MG63 (cell line): ENCODE measurements around the gene PRSS38. TPM values are rescaled to one million over a fixed set of nuclear protein-coding genes. Genes with fewer than 3 reads are reported as not detected.

Experiments used
- DNase-seq: peaks from one replicate; pipeline ENCODE4 v3.0.0-alpha.2; 2020
- H3K27me3 ChIP-seq: fragments of 250-450 bp; sonication (Bioruptor Pico); 2 replicates; pipeline ENCODE4 v1.5.1; 2020; ENCODE audit warnings: mild to moderate bottlenecking, moderate library complexity
- H3K36me3 ChIP-seq: fragments of 250-450 bp; sonication (Bioruptor Pico); 2 replicates; pipeline ENCODE4 v1.5.1; 2020; ENCODE audit warnings: mild to moderate bottlenecking, moderate library complexity
- H3K4me3 ChIP-seq: fragments of 250-450 bp; sonication (Bioruptor Pico); 2 replicates; pipeline ENCODE4 v1.5.1; 2020; ENCODE audit warnings: mild to moderate bottlenecking, moderate library complexity
- H3K9me3 ChIP-seq: fragments of 250-450 bp; sonication (Bioruptor Pico); 2 replicates; pipeline ENCODE4 v1.5.1; 2020; ENCODE audit warnings: mild to moderate bottlenecking, moderate library complexity
- total RNA-seq: library from RNA; depleted of rRNA; stranded (reverse); fragments of >200 nt; shearing (Covaris generic); gene quantifications from 2 replicates; pipeline ENCODE4 v1.2.3, GENCODE V29; 2014; ENCODE audit warnings: low replicate concordance

PRSS38 gene
- total RNA-seq, 1 experiment from 2014 or later = not detected

GRCh38 chr1:227775841-227776240 is 39.6 kb upstream of the PRSS38 start:
- no peak overlapping the region for H3K4me3 ChIP-seq
- no peak for DNase-seq
- H3K36me3 ChIP-seq = peaks cover 21% of the 10 kb centered on the region

DNA sequence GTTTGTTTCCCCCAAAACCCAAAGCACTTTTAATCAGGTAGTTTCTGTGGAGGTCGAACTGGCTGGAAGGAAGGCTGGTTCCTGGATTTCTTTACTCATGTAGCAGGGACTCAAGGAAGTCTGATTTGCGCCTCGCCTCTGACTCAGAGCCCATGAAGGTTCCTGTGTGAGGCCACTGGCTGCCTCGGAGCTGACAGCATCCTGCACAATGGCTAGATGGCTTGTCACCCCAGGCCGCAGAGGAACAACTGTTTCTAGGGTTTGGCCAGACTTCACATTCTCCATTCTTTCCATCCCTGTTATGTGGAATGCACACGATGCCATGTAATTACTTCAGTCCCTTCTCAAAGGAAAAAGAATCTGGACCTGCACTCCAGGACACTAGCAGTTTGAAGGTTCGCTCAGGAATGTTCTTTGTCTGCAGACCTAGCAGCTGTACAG is 39.1 kb upstream of the PRSS38 start:
- H3K4me3 ChIP-seq = no peak overlapping the region
- peaks cover 21% of the 10 kb centered on the region for H3K36me3 ChIP-seq
- DNase-seq = peak; percentile 37
- H3K27me3 ChIP-seq = no peaks in the 10 kb centered on the region
- H3K9me3 ChIP-seq = no peaks in the 10 kb centered on the region

More at GRCh38 chr1:227775841-227776240, 39.6 kb upstream of the PRSS38 start:
- Histone ChIP-seq H3K27me3 (no peaks in the 10 kb centered on the region), H3K9me3 (no peaks in the 10 kb centered on the region)

DNA sequence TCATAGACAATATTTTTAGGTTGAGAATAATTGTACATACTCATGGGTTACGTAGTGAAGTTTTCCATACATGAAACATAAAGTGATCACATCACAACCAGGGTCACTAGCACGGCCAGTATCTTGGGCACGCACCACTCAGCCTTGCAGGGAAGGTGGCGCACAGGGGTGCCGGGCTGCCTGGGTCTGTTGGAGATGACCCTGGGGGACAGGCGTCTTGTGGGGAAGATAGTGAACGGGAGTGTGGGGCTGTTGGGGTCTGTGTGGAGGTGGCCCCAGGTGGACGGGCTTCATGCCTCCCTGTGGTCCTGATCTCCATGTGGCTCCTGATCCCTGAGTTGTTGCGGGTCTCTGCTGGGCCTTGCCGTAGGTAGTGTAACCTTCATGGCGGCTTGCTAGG is 38.3 kb upstream of the PRSS38 start:
- DNase-seq = no peak
- no peaks in the 10 kb centered on the region for H3K27me3 ChIP-seq
- H3K36me3 ChIP-seq = peaks cover 22% of the 10 kb centered on the region
- no peak overlapping the region for H3K4me3 ChIP-seq
- no peaks in the 10 kb centered on the region for H3K9me3 ChIP-seq

GRCh38 chr1:227777646-227778045 is 37.8 kb upstream of the PRSS38 start:
- peaks cover 24% of the 10 kb centered on the region for H3K36me3 ChIP-seq
- no peaks in the 10 kb centered on the region for H3K27me3 ChIP-seq
- no peaks in the 10 kb centered on the region for H3K9me3 ChIP-seq
- H3K4me3 ChIP-seq = no peak overlapping the region
- DNase-seq = no peak

- Histone ChIP-seq H3K4me3 (no peak overlapping the region), H3K36me3 (peaks cover 24% of the 10 kb centered on the region), H3K9me3 (no peaks in the 10 kb centered on the region), H3K27me3 (no peaks in the 10 kb centered on the region)
- peak; percentile 93 for DNase-seq
Measured at GRCh38 chr1:227778401-227778947, 37.0 kb upstream of the PRSS38 start.

GRCh38 chr1:227779021-227779441 is 36.4 kb upstream of the PRSS38 start:
- no peak overlapping the region for H3K4me3 ChIP-seq
- no peak for DNase-seq
- H3K36me3 ChIP-seq = peaks cover 24% of the 10 kb centered on the region
- H3K27me3 ChIP-seq = no peaks in the 10 kb centered on the region
- no peaks in the 10 kb centered on the region for H3K9me3 ChIP-seq

DNA sequence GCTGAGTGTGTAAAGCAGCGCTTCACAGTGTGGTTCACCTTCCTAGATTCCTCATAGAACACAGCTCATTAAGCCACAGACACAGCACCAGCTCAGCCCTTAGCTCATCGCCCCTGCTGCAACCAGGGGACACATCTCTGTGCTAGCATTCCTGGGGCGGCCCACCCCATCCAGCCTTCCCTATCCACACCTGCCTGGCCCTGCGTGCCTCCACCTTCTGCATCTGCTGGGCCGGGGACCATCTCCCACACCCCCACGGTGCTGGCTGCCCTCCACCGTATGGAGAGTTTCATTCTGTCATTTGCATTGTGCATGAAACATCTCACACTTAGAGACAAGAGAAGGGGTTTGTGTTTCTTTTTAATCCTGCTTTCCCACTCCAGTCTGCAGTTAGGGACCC is 35.8 kb upstream of the PRSS38 start:
- no peaks in the 10 kb centered on the region for H3K9me3 ChIP-seq
- H3K4me3 ChIP-seq = no peak overlapping the region
- DNase-seq = no peak
- peaks cover 24% of the 10 kb centered on the region for H3K36me3 ChIP-seq
- no peaks in the 10 kb centered on the region for H3K27me3 ChIP-seq

DNA sequence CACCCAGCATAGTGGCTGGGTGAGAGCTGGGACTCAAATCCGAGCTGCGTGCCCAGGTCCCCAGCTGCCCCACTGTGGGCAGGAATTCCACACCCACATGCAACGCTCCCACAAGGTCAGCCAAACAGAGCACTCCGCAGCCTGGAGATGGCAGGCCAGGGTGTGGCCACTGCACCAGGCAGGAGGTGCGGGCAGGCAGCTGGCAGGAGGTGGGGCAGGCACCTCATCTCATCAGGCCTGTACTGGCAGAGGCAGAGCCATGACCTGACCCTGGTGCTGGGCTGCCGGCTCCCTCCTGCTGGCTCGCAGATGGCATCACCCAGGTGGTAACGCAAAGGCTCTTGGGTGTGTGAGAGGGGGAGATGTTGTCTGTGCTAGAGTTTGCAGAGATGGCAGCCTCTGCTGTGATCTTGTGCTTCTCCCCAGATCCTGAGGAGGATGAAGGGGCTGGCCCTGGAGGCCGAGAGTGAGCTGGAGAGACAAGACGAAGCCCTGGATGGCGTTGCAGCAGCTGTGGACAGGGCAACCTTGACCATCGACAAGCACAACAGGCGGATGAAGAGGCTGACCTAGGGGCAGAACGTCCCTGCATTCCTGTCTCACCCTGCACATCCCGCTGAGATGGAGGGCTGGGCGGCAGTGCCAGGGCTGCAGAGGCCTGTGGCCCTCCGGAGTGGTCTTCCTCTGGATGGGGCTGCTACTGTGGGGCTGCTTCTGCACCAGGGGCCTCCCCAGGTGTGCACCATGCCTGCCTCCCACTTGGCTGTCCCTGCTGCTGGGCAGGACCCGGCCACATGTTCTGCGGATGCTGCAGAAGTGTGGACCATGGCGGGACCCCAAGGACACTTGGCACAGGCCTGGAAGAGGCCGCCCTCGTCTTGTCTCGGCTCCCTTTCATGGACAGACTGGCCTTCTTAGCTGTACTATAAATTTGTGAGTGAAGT is 35.1 kb upstream of the PRSS38 start:
- H3K4me3 ChIP-seq = no peak overlapping the region
- H3K27me3 ChIP-seq = no peaks in the 10 kb centered on the region
- H3K9me3 ChIP-seq = no peaks in the 10 kb centered on the region
- H3K36me3 ChIP-seq = peaks cover 21% of the 10 kb centered on the region
- DNase-seq = no peak

DNA sequence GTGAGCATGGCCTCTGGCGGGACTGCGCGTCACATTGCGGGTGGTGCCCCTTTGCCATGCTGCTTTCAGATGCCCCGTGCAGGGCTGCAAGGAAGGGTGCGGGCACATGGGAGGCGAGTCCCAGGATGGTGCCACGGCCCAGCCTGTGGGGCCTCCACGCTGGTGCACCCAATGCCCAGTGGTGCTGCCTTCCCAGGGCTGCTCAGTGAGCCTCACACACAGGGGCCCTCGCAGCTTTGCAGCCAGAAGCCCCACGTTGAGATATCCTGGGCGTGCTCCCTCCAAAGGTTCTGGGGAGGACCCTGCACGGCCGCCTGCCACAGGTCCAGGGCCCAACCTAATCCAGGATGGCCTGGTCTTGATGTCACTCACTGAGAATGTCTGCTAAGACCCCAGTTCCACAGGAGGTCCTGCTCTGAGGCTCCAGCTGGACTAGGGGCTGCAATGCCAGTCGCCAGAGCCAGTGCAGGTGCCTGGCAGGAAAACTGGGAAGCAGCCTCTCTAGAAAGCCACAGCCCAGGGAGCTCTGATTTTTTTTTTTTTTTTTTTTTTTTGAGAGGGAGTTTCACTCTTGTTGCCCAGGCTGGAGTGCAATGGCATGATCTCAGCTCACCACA is 34.1 kb upstream of the PRSS38 start:
- DNase-seq = no peak
- Histone ChIP-seq H3K36me3 (peaks cover 15% of the 10 kb centered on the region), H3K9me3 (no peaks in the 10 kb centered on the region), H3K4me3 (no peak overlapping the region), H3K27me3 (no peaks in the 10 kb centered on the region)

GRCh38 chr1:227782226-227782625 is 33.2 kb upstream of the PRSS38 start:
- Histone ChIP-seq H3K36me3 (peaks cover 12% of the 10 kb centered on the region), H3K4me3 (no peak overlapping the region), H3K27me3 (no peaks in the 10 kb centered on the region), H3K9me3 (no peaks in the 10 kb centered on the region)
- no peak for DNase-seq

DNA sequence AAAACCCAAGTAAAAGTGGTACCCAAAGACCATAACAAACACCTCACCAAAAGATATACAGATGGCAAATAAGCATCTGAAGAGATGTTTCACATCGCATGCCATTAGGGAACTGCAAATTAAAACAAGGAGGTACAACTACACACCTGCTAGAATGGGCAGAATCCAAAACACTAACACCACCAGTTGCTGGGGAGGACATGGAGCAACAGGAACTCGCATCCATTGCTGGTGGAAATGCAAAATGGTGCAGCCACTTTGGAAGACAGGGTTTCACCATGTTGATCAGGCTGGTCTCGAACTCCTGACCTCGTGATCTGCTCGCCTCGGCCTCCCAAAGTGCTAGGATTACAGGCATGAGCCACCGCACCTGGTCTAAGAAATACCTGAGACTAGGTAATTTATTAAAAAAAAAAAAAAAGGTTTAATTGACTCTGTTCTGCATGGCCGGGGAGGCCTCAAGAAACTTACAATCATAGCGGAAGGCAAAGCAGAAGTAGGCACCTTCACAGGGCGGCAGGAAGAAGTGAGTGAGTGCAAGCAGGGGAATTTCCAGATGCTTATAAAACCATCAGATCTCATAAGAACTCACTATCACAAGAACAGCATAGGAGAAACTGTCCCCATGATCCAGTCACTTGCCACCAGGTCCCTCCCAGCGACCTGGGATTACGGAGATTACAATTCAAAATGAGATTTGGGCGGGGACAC is 30.2 kb upstream of the PRSS38 start:
- Histone ChIP-seq H3K36me3 (peaks cover 4% of the 10 kb centered on the region), H3K9me3 (no peaks in the 10 kb centered on the region), H3K4me3 (no peak overlapping the region), H3K27me3 (no peaks in the 10 kb centered on the region)
- DNase-seq = no peak

- Histone ChIP-seq H3K27me3 (no peaks in the 10 kb centered on the region), H3K4me3 (no peak overlapping the region), H3K9me3 (no peaks in the 10 kb centered on the region), H3K36me3 (peaks cover 3% of the 10 kb centered on the region)
- no peak for DNase-seq
Measured at GRCh38 chr1:227785805-227786671, 29.4 kb upstream of the PRSS38 start.

- H3K9me3 ChIP-seq = no peaks in the 10 kb centered on the region
- H3K27me3 ChIP-seq = no peaks in the 10 kb centered on the region
- DNase-seq = no peak
- H3K36me3 ChIP-seq = peaks cover 3% of the 10 kb centered on the region; the same call in 1 of the 2 replicates
- peak overlapping the region; percentile 50 for H3K4me3 ChIP-seq
Measured at GRCh38 chr1:227786673-227787512, 28.6 kb upstream of the PRSS38 start.

DNA sequence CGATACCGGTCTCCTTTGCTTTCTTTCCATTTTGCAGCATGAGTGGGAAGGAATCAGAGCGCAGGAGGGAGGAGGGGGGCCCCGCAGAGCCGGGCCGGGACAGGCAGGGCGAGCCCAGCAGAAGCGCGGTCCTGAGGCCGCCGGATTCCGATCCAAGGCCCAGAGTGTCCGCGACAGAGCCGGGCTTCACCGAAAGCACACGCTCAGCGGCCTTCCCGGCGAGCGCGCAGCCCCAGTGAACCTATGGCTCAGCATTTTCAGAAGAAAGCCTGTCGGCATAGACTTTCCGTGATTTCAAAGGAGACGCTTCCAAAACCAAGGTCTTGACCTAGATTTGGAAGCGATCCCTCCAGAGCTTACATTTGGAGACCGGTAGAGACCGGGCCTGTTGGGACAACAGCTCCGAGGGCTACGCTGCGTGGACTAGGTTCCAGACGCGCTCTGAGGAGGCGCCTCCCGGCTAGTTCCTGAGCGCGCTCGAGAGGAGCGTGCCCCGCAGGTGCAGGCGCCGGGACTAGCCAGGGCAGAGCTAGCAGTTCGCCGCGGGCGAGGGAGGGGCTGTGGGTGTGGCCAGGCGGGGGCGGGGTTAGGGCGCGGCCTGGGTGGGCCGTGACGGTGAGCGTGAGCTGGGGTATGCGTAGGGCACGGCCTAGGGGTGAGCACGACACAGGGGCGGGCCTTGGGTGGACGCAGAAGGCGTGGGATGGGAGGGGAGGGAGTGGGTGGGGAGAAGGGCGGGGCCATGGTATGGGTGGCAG is 27.8 kb upstream of the PRSS38 start:
- no peaks in the 10 kb centered on the region for H3K36me3 ChIP-seq
- no peaks in the 10 kb centered on the region for H3K9me3 ChIP-seq
- peak; percentile 97 for DNase-seq
- no peaks in the 10 kb centered on the region for H3K27me3 ChIP-seq
- H3K4me3 ChIP-seq = peak overlapping the region; percentile 50
